H54 (cell line): Measurements from ENCODE around the gene SLC25A30.

ENCODE experiments used
- DNase-seq: peaks from one replicate; pipeline ENCODE4 v3.0.0; 2011; ENCODE audit warnings: low spot score, mixed read lengths; ENCODE audit not compliant: insufficient read length
- FAIRE-seq: peaks from 3 replicates; lab custom pipeline; 2011; peaks lifted over from hg19 to GRCh38; lab: Jason Lieb, UNC
- POLR2A ChIP-seq: IDR thresholded peaks from 2 replicates; pipeline ENCODE4 v1.6.1; 2011; ENCODE audit warnings: low read depth, mild to moderate bottlenecking, low read length

SLC25A30 gene, protein sequence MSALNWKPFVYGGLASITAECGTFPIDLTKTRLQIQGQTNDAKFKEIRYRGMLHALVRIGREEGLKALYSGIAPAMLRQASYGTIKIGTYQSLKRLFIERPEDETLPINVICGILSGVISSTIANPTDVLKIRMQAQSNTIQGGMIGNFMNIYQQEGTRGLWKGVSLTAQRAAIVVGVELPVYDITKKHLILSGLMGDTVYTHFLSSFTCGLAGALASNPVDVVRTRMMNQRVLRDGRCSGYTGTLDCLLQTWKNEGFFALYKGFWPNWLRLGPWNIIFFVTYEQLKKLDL

DNA sequence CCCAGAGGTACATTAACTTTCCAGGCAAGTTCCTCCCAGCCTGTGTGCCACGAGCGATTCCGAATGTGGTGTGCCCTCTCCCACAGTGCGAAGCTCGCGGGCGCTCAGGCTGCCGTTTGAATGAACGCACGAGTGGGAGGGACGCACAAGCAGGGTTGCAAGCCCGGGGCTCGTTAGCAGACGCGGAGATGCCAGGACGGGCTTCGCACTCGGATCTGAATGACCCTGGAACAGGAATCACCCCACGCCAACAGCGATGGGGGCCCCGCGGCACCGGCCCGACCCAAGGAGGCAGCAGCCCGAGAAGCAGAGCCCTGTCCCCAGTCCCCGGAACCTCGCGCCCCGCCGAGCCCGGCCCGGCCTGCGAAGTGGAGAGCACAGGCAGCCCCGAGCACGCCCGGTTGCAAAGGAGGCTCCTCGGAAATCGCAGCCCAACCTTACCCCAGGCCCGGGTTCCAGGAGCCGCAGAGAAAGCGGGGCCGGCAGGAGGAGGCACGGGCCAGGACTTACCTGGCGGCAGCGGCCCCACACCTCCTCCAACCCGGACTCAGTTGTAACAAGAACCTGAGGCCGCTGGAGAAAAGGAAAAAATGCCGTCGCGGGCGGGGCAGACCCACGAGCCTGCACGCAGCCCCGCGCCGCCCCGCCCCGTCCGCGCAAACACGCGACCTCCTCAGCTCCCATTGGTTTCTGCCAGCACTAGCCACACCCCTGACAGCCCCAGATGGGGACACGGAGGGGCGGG, at the start of gene SLC25A30:
TSS of gene SLC25A30 (minus strand) at position 584 of the 745 bp plus-strand sequence. CDS start 6,948 bp downstream, outside the sequence.
- FAIRE-seq (no peak), DNase-seq (peak; percentile 49)
- peak; percentile 60 for TF ChIP-seq POLR2A

DNA sequence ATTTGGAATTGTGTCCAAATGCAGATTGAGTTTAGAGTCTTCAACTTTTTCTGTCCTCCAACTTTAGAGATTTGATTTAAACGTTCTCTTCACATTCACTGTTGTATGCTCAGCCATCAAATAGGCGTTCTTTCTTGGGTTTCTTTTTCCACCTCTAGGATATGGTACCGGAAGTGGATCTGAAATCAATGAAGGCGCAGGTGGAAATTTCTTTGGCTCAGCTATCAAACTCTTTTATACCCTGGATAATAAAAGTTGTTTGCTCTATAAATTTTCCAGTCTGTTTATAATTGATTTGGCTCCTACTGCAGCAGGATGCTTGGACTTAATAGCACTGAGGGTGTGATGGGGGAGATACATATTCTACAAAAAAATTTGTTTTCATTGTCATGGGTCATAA, 48.2 kb upstream of the SLC25A30 start:
- TF ChIP-seq POLR2A: no peak
- FAIRE-seq (no peak), DNase-seq (no peak)

DNA sequence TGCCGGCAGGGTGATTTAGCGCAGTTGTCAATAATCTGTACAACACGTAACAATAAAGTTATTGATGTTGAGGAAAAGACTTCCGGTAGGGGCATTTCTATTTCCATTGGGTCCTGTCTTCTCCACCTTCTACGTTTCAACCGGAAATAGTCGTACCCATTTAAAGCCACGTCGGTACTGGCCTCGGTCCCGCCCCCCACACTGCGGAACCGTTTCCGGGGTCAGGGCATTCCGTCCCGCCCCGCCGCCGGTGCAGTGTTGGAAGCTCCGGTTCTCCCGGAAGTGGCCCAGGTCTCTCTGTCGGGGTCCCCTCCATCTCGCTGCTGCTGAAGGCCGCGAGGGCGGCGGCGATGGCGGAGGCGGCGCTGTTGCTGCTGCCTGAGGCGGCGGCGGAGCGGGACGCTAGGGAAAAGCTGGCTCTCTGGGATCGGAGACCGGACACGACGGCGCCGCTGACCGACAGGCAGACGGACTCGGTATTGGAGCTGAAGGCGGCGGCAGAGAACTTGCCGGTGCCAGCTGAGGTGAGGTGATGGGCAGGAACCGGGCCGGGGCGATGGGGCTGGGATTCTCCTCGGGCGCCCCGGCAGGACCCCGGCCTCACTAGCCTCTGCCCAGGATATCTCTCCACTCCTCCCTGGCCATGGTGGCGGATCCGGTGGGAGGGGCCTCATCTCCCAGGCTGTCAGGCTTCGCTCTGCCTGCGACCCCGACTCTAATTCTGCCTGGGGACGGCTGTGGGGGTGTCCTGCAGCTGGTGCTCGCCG, 46.7 kb upstream of the SLC25A30 start, which contains the start of gene COG3:
TSS of gene COG3 (plus strand) at position 253 of the 767 bp plus-strand sequence. CDS start at position 351, 98 bp downstream.
- DNase-seq: peak; percentile 61
- FAIRE-seq: peak; percentile 94
- peak; percentile 49; the same call in 1 of the 2 replicates for TF ChIP-seq POLR2A

DNA sequence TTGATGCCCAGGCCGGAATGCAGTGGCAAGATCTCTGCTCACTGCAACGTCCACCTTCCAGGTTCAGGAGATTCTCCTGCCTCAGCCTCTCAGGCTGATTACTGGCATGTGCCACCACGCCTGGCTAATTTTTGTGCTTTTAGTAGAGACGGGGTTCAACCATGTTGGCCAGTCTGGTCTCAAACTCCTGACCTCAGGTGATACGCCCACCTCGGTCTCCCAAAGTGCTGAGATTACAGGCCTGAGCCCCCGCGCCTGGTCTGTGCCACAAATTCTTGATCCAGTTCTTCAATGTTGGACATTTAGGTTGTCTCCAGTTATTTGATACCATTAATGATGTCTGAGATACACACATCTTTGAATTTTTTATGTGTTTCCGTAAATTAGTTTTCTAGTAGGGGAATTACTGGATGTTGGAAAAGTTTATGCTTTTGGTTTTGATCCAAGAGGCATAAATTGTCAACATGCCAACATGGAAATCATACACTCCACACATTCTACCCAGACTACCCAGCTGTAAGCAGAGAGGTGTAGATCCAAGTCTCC, 46.0 kb upstream of the SLC25A30 start:
- DNase-seq (no peak), FAIRE-seq (no peak)
- TF ChIP-seq POLR2A: no peak

DNA sequence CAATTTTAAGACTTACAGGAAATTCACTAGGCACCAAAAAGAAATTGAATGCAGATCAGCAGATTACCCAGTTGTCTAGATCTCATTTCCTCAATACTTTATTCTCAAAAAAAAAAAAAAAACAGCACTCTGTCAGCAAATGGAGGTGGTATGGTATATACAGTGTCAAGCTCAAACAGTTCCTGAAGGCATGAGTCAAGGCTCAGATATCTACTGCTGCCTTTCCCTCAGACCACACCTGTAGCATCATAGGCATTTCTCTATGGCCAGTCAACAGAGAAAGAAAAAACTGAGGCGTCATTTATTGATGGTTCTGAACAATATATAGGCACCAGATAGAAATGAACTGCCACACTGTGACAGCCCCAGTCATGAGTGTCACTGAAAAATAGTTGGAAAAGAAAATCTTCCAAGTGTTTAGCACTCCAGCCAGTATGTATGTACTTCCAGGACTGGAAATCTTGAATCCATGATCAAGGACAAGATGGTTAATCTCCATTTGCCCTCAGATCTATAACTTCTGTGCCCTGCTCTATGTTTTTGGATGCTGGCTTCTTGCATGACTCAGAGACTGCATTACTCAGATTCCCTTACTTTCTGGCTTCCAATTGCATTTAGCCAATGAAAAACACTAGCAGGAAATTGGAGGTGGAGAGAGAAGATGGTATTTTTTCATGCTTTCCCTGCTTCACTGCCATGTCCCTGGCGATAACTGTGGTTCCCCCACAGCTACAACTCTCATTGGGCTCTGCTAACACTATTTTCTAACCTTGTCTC, 38.2 kb upstream of the SLC25A30 start:
- FAIRE-seq: no peak
- no peak for TF ChIP-seq POLR2A
- DNase-seq: no peak

DNA sequence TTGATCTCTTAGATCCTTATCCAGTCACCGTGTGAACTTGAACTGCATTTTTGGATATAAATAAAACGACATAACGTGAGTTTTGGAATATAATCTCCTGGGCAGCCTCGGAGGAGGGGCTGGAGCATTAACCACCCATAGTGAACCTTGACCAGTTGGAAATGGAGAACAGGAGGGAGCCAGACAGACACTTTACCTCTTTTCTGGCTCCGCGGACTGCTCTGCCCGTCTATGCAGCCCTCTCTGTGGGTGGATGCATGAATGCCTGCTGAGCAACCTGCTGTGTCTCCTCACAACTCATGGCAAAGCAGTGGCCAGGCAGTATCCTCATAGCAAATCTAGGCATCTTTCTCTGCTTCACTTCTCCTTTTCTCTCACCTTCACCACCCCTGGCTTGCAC, 36.0 kb upstream of the SLC25A30 start:
- no peak for TF ChIP-seq POLR2A
- DNase-seq: no peak
- FAIRE-seq: no peak

DNA sequence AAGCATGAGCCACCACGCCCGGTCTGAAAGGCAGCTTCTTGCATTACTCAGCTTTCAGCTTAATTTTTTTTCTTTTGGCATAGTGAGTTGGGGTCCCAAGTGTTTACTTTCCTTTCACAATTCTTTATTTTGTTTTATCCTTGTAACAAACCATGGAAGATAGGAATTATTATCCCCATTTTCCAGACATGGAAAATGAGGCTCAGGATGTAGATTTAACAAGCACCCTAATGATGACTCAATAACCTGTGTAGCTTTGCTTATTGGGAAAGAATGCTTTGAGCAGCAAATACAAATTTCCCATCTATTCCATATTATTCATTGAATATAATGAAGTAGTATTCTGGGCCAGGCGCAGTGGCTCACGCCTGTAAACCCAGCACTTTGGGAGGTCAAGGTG, 33.1 kb upstream of the SLC25A30 start:
- no peak for TF ChIP-seq POLR2A
- DNase-seq (no peak), FAIRE-seq (no peak)

DNA sequence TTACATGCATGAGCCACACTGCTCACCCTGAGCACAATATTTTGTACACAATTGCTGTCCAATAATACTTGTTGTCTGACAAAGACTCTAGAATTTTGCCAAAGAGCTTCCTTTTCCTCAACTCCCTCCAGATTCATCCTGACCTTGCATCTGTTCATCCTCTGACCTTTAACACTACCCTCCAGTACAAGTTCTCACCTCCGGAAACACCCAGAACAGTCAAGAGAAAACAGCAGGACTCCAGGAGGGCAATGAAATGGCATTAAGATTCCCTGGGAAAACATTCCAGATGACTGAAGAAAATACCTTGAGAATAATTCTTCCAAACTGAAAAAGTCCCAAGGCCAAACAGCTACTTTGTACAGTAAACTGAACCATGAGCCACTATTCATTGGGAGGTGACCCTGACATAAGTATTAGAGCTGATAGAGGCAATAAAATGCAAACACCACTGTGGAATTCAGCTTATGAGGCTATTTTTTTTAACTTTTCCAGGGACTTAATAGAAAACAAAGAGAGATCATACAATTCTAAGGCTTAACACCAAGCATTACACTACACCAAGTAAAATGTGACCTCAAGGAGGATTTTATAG, 30.9 kb upstream of the SLC25A30 start:
- TF ChIP-seq POLR2A: no peak
- FAIRE-seq (no peak), DNase-seq (no peak)

DNA sequence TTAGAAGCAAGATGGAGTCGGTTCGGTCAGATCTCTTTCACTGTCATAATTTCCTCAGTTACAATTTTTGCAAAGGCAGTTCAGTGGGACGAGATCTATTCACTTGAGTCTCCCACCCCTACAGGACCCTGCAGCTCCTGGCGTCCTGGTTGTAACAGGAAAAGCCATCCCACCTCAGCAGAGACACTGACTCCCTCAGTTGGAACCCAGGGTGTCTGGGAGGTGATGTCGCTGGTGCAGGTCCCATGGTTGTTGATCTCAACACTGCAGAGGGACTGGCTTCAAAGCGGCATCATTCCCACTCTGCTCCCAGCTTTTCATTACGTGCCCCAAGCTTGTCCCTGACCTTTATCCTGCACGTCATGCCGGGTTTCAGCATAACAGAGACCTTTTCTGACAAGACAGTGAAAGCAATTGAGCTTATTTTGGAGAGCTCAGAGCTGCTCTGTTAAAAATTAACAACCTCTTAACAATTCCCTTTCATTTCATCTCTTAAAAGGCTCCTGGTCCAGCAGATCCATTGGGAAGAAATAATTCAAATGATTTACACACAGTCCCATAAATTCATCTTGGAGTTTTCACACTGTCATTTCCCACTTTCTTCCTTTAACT, 29.0 kb upstream of the SLC25A30 start:
- no peak for TF ChIP-seq POLR2A
- FAIRE-seq (no peak), DNase-seq (no peak)

DNA sequence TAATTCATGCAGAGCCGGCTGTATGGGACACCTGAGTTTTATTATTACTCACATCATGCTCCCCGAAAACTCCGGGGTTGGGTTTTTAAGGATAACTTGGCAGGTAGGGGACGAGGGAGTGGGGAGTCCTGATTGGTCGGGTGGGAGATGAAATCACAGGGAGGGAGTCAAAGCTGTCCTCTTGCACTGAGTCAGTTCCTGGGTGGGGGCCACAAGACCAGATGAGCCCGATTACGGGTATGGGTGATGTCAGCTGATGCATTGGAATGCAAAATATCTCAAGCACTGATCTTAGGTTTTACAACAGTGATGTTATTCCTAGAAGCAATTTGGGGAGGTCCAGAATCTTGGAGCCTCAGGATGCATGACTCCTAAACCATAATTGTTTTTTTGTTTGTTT, 28.0 kb upstream of the SLC25A30 start:
- no peak for TF ChIP-seq POLR2A
- DNase-seq: no peak
- FAIRE-seq: no peak

DNA sequence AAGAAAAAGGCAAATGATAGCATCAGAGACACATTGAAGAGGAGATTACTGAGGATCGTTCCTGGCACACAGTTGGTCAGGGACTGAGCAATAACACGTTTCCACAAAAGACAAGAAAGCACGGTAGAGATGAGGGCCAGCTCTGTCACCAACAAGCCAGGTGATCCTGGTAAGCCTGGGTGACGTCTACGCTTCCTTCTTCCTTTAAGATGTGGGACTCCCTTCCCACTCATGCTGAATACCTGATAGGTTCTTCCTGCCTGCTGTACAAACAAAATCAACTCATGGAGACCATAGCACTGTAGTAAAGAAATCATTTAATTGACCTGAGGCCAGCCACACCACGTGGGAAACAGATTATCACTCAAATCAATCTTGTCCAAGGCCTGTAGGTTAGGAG, 26.9 kb upstream of the SLC25A30 start:
- TF ChIP-seq POLR2A: no peak
- no peak for DNase-seq
- no peak for FAIRE-seq

DNA sequence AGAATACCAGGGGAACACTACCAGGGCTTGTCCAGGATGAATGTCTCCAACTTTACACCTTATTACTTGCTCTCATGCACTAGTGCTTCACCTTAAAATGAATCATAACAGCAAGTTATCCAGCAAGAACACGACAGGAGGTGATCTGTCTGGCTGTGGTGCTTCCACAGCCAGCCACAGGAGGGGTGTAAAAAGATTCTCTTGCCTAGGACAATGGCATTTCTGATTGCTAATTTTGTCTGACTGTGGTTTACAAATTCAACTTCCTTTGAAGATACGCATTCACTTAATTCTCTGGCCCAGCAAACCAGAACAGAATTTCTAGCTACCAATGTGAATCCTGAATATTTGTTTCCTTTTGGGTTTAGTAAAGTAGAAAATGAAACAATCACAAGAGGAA, 23.5 kb upstream of the SLC25A30 start:
- TF ChIP-seq POLR2A: no peak
- FAIRE-seq (no peak), DNase-seq (no peak)

DNA sequence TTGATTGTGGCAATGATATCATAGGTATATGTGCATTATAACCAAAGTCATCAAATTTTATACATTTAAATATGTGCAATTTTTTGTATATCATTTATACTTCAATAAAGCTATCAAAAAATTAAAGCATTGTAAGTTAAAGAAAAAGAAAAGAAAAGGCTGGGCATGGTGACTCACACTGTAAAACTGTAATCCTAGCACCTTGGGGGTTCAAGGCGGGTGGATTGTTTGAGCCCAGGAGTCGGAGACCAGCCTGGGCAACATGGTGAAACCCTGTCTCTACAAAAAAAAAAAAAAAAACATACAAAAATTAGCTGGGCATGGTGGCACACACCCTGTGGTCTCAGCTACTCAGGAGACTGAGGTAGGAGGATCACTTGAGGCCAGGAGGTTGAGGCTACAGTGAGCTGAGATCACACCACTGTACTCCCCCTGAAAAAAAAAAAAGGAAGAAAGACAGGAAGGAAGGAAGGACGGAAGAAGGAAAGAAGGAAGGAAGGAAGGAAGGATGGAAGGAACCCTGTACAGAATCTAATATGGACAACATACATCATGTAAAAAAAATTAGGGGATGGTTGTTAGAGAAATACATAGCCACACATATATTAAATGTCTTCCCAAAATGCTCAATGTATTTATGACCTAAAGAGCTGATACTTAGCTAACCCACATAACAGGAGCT, 21.7 kb upstream of the SLC25A30 start:
- no peak for DNase-seq
- TF ChIP-seq POLR2A: no peak
- FAIRE-seq: no peak
